HCT116 (cell line): Measurements from ENCODE around the gene GLDC. TPM values are rescaled to one million over a fixed set of nuclear protein-coding genes. Genes with fewer than 3 reads are reported as not detected.

Source experiments
- ATAC-seq: fragments of 200-7000 bp; cut with Tn5 transposase; 2 replicates; pipeline ENCODE4 v1.9.1; 2020; ENCODE audit warnings: mild to moderate bottlenecking, moderate library complexity
- BruUV-seq: library from RNA; stranded (reverse); fragments of 400-500 nt; replicated peaks from 2 replicates; lab custom pipeline; 2021; lab: Mats Ljungman, UMichigan
- CTCF ChIA-PET: fragments of 300-600 bp; sonication (Branson Sonifier 250); formaldehyde crosslinking; loops from one replicate; lab custom pipeline; 2021; ENCODE audit warnings: antibody characterized with exemption; lab: Charles Lee
- POLR2A ChIA-PET: fragments of 300-600, 350-600 bp; sonication (Branson Sonifier 250); formaldehyde crosslinking; loops from one replicate; lab custom pipeline; 2021; ENCODE audit warnings: antibody characterized with exemption; lab: Charles Lee
- RAD21 ChIA-PET, 2 experiments: fragments of 300-600 bp; sonication (Branson Sonifier 250); formaldehyde crosslinking; loops; one replicate each; lab custom pipeline; 2023; ENCODE audit warnings: low total read pairs in 2 of 2; ENCODE audit not compliant: uncharacterized antibody in 2 of 2, unreplicated experiment in 2 of 2, low non-redundant PET in 1 of 2; lab: Charles Lee
- DNase-seq: peaks from one replicate; pipeline ENCODE4 v3.0.0-alpha.2; 2010; ENCODE audit warnings: low read depth, low spot score
- H2AFZ ChIP-seq: fragments of 200-600 bp; shearing (Covaris generic), sonication (generic); 2 replicates; pipeline ENCODE4 v1.6.1; 2017; ENCODE audit warnings: low read depth, mixed run types, mixed read lengths, antibody characterized with exemption, low read length; ENCODE audit not compliant: poor library complexity, severe bottlenecking
- H3K27ac ChIP-seq: 2 replicates; pipeline ENCODE4 v1.5.1; 2012; ENCODE audit warnings: low read depth, low read length
- H3K27me3 ChIP-seq: fragments of 200-600 bp; sonication (generic); 2 replicates; pipeline ENCODE4 v1.6.1; 2016; ENCODE audit warnings: mixed run types, low read length, mixed read lengths; ENCODE audit not compliant: insufficient read depth
- H3K36me3 ChIP-seq, 2 experiments: fragments of 200-500 bp in 1 of 2; fragments of 200-600 bp in 1 of 2; sonication (Bioruptor generic) in 1 of 2; sonication (generic) in 1 of 2; 2 replicates each; pipeline versions ENCODE4 v1.5.1 to v1.6.1; 2014 to 2016; ENCODE audit warnings: low read length in 2 of 2, inconsistent platforms in 1 of 2, mixed read lengths in 1 of 2, mixed run types in 1 of 2; ENCODE audit not compliant: insufficient read depth in 2 of 2, control insufficient read depth in 1 of 2
- H3K4me1 ChIP-seq, 2 experiments: fragments of 200-600 bp in 1 of 2; sonication (generic) in 1 of 2; 2 replicates each; pipeline versions ENCODE4 v1.5.1 to v1.6.1; 2012 to 2017; ENCODE audit warnings: low read length in 2 of 2, inconsistent platforms in 1 of 2, mild to moderate bottlenecking in 1 of 2, mixed read lengths in 1 of 2, mixed run types in 1 of 2, moderate library complexity in 1 of 2; ENCODE audit not compliant: insufficient read depth in 2 of 2, control insufficient read depth in 1 of 2
- H3K4me2 ChIP-seq: fragments of 200-600 bp; sonication (generic); 2 replicates; pipeline ENCODE4 v1.6.1; 2017; ENCODE audit warnings: mixed run types, low read length, mixed read lengths
- H3K4me3 ChIP-seq, 2 experiments: fragments of 200-600 bp in 1 of 2; sonication (generic) in 1 of 2; replicated peaks in 1 of 2; 2 replicates each; pipeline ENCODE4 v1.5.1; 2011 to 2016; ENCODE audit warnings: low read length in 2 of 2, control low read depth in 1 of 2, low read depth in 1 of 2, mild to moderate bottlenecking in 1 of 2, mixed read lengths in 1 of 2, mixed run types in 1 of 2
- H3K79me2 ChIP-seq: fragments of 200-600 bp; sonication (generic); 2 replicates; pipeline ENCODE4 v1.6.1; 2017; ENCODE audit warnings: mild to moderate bottlenecking, mixed run types, low read length, moderate library complexity, mixed read lengths; ENCODE audit not compliant: insufficient read depth
- H3K9ac ChIP-seq: fragments of 200-600 bp; sonication (generic); 2 replicates; pipeline ENCODE4 v1.6.1; 2016; ENCODE audit warnings: low read length, mixed read lengths
- H3K9me2 ChIP-seq: fragments of 200-600 bp; sonication (generic), shearing (Covaris generic); 2 replicates; pipeline ENCODE4 v1.6.1; 2017; ENCODE audit warnings: mixed run types, mild to moderate bottlenecking, moderate library complexity; ENCODE audit not compliant: insufficient read depth
- H3K9me3 ChIP-seq, 2 experiments: fragments of 200-500 bp in 1 of 2; fragments of 200-600 bp in 1 of 2; sonication (Bioruptor generic) in 1 of 2; sonication (generic) in 1 of 2; 2 replicates each; pipeline ENCODE4 v1.6.1; 2014 to 2017; ENCODE audit warnings: low read length in 2 of 2, mixed read lengths in 2 of 2, inconsistent platforms in 1 of 2, low read depth in 1 of 2, mild to moderate bottlenecking in 1 of 2, mixed run types in 1 of 2, moderate library complexity in 1 of 2; ENCODE audit not compliant: control insufficient read depth in 1 of 2, insufficient read depth in 1 of 2
- H4K20me1 ChIP-seq: fragments of 200-600 bp; sonication (generic), shearing (Covaris generic); 2 replicates; pipeline ENCODE4 v1.6.1; 2017; ENCODE audit warnings: mixed run types, mild to moderate bottlenecking, moderate library complexity; ENCODE audit not compliant: insufficient read depth
- ATF3 ChIP-seq: IDR thresholded peaks from 2 replicates; pipeline ENCODE4 v1.6.1; 2012
- CBX3 ChIP-seq: IDR thresholded peaks from 2 replicates; pipeline ENCODE4 v1.6.1; 2012; ENCODE audit warnings: low read depth
- CEBPB ChIP-seq: IDR thresholded peaks from 2 replicates; pipeline ENCODE4 v1.6.1; 2012; ENCODE audit warnings: low read depth
- CTCF ChIP-seq, 3 experiments: fragments of 200-600 bp in 1 of 3; sonication (generic) in 1 of 3; IDR thresholded peaks in 2 of 3; conservative IDR thresholded peaks in 1 of 3; 2 replicates each; pipeline ENCODE4 v1.5.1; 2012 to 2017; ENCODE audit warnings: low read depth in 2 of 3, low read length in 2 of 3, antibody characterized with exemption in 1 of 3, borderline replicate concordance in 1 of 3, control low read depth in 1 of 3, mild to moderate bottlenecking in 1 of 3, mixed read lengths in 1 of 3, mixed run types in 1 of 3, moderate library complexity in 1 of 3; ENCODE audit not compliant: insufficient read depth in 1 of 3
- EGR1 ChIP-seq: IDR thresholded peaks from 2 replicates; pipeline ENCODE4 v1.6.1; 2012; ENCODE audit warnings: low read depth
- ELF1 ChIP-seq: IDR thresholded peaks from 2 replicates; pipeline ENCODE4 v1.6.1; 2012; ENCODE audit warnings: low read depth, borderline replicate concordance
- EZH2phosphoT487 ChIP-seq: fragments of 200-600 bp; IDR thresholded peaks from 2 replicates; pipeline ENCODE4 v1.6.1; 2018; ENCODE audit warnings: antibody characterized with exemption, borderline replicate concordance
- FOSL1 ChIP-seq: IDR thresholded peaks from 2 replicates; pipeline ENCODE4 v1.6.1; 2012; ENCODE audit warnings: low read depth
- POLR2AphosphoS5 ChIP-seq: IDR thresholded peaks from 2 replicates; pipeline ENCODE4 v1.6.1; 2011; ENCODE audit warnings: mild to moderate bottlenecking, low read depth, low read length, moderate library complexity
- RAD21 ChIP-seq: IDR thresholded peaks from 2 replicates; pipeline ENCODE4 v1.6.1; 2012; ENCODE audit warnings: low read depth, mild to moderate bottlenecking
- SIN3A ChIP-seq: IDR thresholded peaks from 2 replicates; pipeline ENCODE4 v1.6.1; 2012; ENCODE audit warnings: low read depth
- SP1 ChIP-seq: IDR thresholded peaks from 2 replicates; pipeline ENCODE4 v1.6.1; 2012; ENCODE audit warnings: low read depth
- TCF7L2 ChIP-seq: IDR thresholded peaks from 2 replicates; pipeline ENCODE4 v1.7.0; 2011; ENCODE audit warnings: borderline replicate concordance, inconsistent platforms; ENCODE audit not compliant: insufficient read depth, insufficient read length; ENCODE audit errors: extremely low read depth
- intact Hi-C: fragments of 100-400 bp; cut with micrococcal nuclease; formaldehyde crosslinking; loops from 2 replicates; pipeline ENCODE4 v1.10.0; 2022
- total RNA-seq: library from RNA; stranded (reverse); gene quantifications from one replicate; pipeline ENCODE4 v1.2.1, GENCODE V29; 2021; ENCODE audit not compliant: unreplicated experiment

GLDC gene
- total RNA-seq, 1 experiment from 2014 or later, result 4.9 TPM

- no peak overlapping the region for H3K4me2 ChIP-seq
- H3K27me3 ChIP-seq, result no peaks in the 10 kb centered on the region
- no TSS peak for BruUV-seq
- no peaks in the 10 kb centered on the region for H4K20me1 ChIP-seq
- H3K9me3 ChIP-seq, result no peaks in the 10 kb centered on the region
- intact Hi-C loops, result no loop called here
- no peak overlapping the region for H3K4me3 ChIP-seq
- no peak for ATAC-seq
- no peak overlapping the region for H3K27ac ChIP-seq
- H3K36me3 ChIP-seq, result no peaks in the 10 kb centered on the region
- DNase-seq, result no peak
- RAD21 ChIA-PET, result no interaction called here
- H2AFZ ChIP-seq, result no peak overlapping the region
- no peak for TF ChIP-seq TCF7L2
- TF ChIP-seq EZH2phosphoT487, result no peak
- TF ChIP-seq FOSL1, result no peak
- TF ChIP-seq CTCF (IDR thresholded peaks at IDR 0.05 in 2 of 3, conservative IDR thresholded peaks at IDR 0.05 in 1 of 3; ENCODE audit: borderline replicate concordance in 1 of 3, insufficient read depth in 1 of 3, low read depth in 2 of 3, low read length in 2 of 3), result no peak
- no peak for TF ChIP-seq ATF3
- TF ChIP-seq POLR2AphosphoS5, result no peak
- no peak for TF ChIP-seq RAD21
- TF ChIP-seq SP1, result no peak
- no peak for TF ChIP-seq CEBPB
- no peak for TF ChIP-seq EGR1
- no peak for TF ChIP-seq SIN3A
- TF ChIP-seq CBX3, result no peak
- TF ChIP-seq ELF1, result no peak
- TF ChIP-seq, all 23 proteins: peak for 0
- 0 out of 2 replicates have a peak, but pooled peaks cover 4% of the 10 kb centered on the region for H3K9me2 ChIP-seq
- no peaks in the 10 kb centered on the region for H3K79me2 ChIP-seq
- ChIA-PET CTCF (no interaction called here), POLR2A (no interaction called here)
- H3K4me1 ChIP-seq, result no peaks in the 10 kb centered on the region
- H3K9ac ChIP-seq, result no peak overlapping the region
Measured at GRCh38 chr9:6620796-6621195, 24.7 kb downstream of the GLDC start.
